Mesenchymal stem cell (in vitro differentiated cells and primary cell): ENCODE measurements around the gene NTRK2.

ENCODE experiments used
- DNase-seq: peaks from one replicate; pipeline ENCODE4 v3.0.0-alpha.2; 2013
- H2AFZ ChIP-seq: one replicate; pipeline ENCODE4 v1.6.1; 2013; ENCODE audit warnings: low read depth, mild to moderate bottlenecking, control low read depth, inconsistent platforms, low read length, moderate library complexity
- H2AK5ac ChIP-seq: 2 replicates; pipeline ENCODE4 v1.6.1; 2013; ENCODE audit warnings: low read length, moderate library complexity, mild to moderate bottlenecking, inconsistent platforms; ENCODE audit not compliant: severe bottlenecking
- H2BK120ac ChIP-seq: one replicate; pipeline ENCODE4 v1.6.1; 2013; ENCODE audit warnings: low read depth, mild to moderate bottlenecking, inconsistent platforms, low read length, moderate library complexity
- H2BK12ac ChIP-seq, 2 experiments: one replicate each; pipeline ENCODE4 v1.6.1; 2013; ENCODE audit warnings: inconsistent platforms in 2 of 2, low read length in 2 of 2, mild to moderate bottlenecking in 2 of 2, moderate library complexity in 2 of 2, control low read depth in 1 of 2
- H2BK15ac ChIP-seq: one replicate; pipeline ENCODE4 v1.6.1; 2013; ENCODE audit warnings: mild to moderate bottlenecking, low read depth, inconsistent platforms; ENCODE audit not compliant: poor library complexity, severe bottlenecking
- H2BK5ac ChIP-seq: 2 replicates; pipeline ENCODE4 v1.6.1; 2013; ENCODE audit warnings: low read depth, mild to moderate bottlenecking, low read length, control low read depth, inconsistent platforms; ENCODE audit not compliant: poor library complexity, severe bottlenecking
- H3K14ac ChIP-seq, 2 experiments: one replicate each; pipeline ENCODE4 v1.6.1; 2013; ENCODE audit warnings: inconsistent platforms in 2 of 2, low read length in 2 of 2, control low read depth in 1 of 2, mild to moderate bottlenecking in 1 of 2, moderate library complexity in 1 of 2
- H3K18ac ChIP-seq, 2 experiments: one replicate each; pipeline ENCODE4 v1.6.1; 2013; ENCODE audit warnings: inconsistent platforms in 2 of 2, low read length in 2 of 2, control low read depth in 1 of 2, low read depth in 1 of 2, mild to moderate bottlenecking in 1 of 2
- H3K23ac ChIP-seq, 2 experiments: one replicate each; pipeline ENCODE4 v1.6.1; 2013; ENCODE audit warnings: inconsistent platforms in 2 of 2, low read length in 2 of 2, mild to moderate bottlenecking in 2 of 2, moderate library complexity in 2 of 2, control low read depth in 1 of 2
- H3K27ac ChIP-seq: 2 replicates; pipeline ENCODE4 v1.5.1; 2013; ENCODE audit warnings: mild to moderate bottlenecking, moderate library complexity, low read length, control low read depth, inconsistent platforms; ENCODE audit not compliant: poor library complexity, severe bottlenecking
- H3K27me3 ChIP-seq, 2 experiments: 2 replicates each; pipeline versions ENCODE4 v1.6.1 to v1.7.0; 2013; ENCODE audit warnings: low read length in 2 of 2, mild to moderate bottlenecking in 2 of 2, moderate library complexity in 2 of 2, control low read depth in 1 of 2, inconsistent platforms in 1 of 2; ENCODE audit not compliant: control insufficient read depth in 1 of 2, insufficient read depth in 1 of 2
- H3K36me3 ChIP-seq, 2 experiments: 2 replicates each; pipeline versions ENCODE4 v1.6.1 to v1.7.0; 2013; ENCODE audit warnings: low read length in 2 of 2, control low read depth in 1 of 2, inconsistent platforms in 1 of 2, low read depth in 1 of 2, mild to moderate bottlenecking in 1 of 2; ENCODE audit not compliant: insufficient read depth in 2 of 2, control insufficient read depth in 1 of 2
- H3K4ac ChIP-seq, 2 experiments: one replicate each; pipeline ENCODE4 v1.6.1; 2013; ENCODE audit warnings: inconsistent platforms in 2 of 2, low read length in 2 of 2, mild to moderate bottlenecking in 2 of 2, moderate library complexity in 2 of 2, control low read depth in 1 of 2, low read depth in 1 of 2
- H3K4me1 ChIP-seq: 2 replicates; pipeline ENCODE4 v1.6.1; 2013; ENCODE audit warnings: low read depth, low read length, control low read depth; ENCODE audit not compliant: control insufficient read depth, insufficient read depth
- H3K4me2 ChIP-seq: 2 replicates; pipeline ENCODE4 v1.6.1; 2013; ENCODE audit warnings: low read length, mild to moderate bottlenecking, inconsistent platforms; ENCODE audit not compliant: poor library complexity, severe bottlenecking
- H3K4me3 ChIP-seq, 2 experiments: 2 replicates each; pipeline versions ENCODE4 v1.5.1 to v1.7.0; 2013; ENCODE audit warnings: low read length in 2 of 2, mild to moderate bottlenecking in 2 of 2, control low read depth in 1 of 2, low read depth in 1 of 2; ENCODE audit not compliant: insufficient read depth in 1 of 2
- H3K79me1 ChIP-seq: replicated peaks from 2 replicates; pipeline ENCODE4 v1.6.1; 2013; ENCODE audit warnings: mild to moderate bottlenecking, control low read depth, low read length, inconsistent platforms; ENCODE audit not compliant: poor library complexity, severe bottlenecking
- H3K9ac ChIP-seq: 2 replicates; pipeline ENCODE4 v1.7.0; 2013; ENCODE audit warnings: mild to moderate bottlenecking, low read length, moderate library complexity
- H3K9me3 ChIP-seq: 2 replicates; pipeline ENCODE4 v1.7.0; 2013; ENCODE audit warnings: mild to moderate bottlenecking, low read length; ENCODE audit not compliant: control insufficient read depth
- H4K8ac ChIP-seq: one replicate; pipeline ENCODE4 v1.6.1; 2013; ENCODE audit warnings: inconsistent platforms, mild to moderate bottlenecking, low read length, moderate library complexity
- H4K91ac ChIP-seq: one replicate; pipeline ENCODE4 v1.6.1; 2013; ENCODE audit warnings: mild to moderate bottlenecking, low read length, inconsistent platforms
- WGBS: methylation state at CpG from one replicate; pipeline ENCODE4 v1.1.7; 2013; ENCODE audit warnings: mixed read lengths; 5-methylcytosine and 5-hydroxymethylcytosine counted together

Gene NTRK2

GRCh38 chr9:84838879-84839278, 169.3 kb downstream of the NTRK2 start:
- no peak overlapping the region for H2AFZ ChIP-seq
- no peaks in the 10 kb centered on the region for H3K9me3 ChIP-seq
- no peak overlapping the region for H3K23ac ChIP-seq
- H3K79me1 ChIP-seq: no peaks in the 10 kb centered on the region
- no peak overlapping the region for H2BK120ac ChIP-seq
- no peak overlapping the region for H4K91ac ChIP-seq
- H2BK5ac ChIP-seq: no peak overlapping the region
- peak overlapping the region; percentile 55 for H3K27ac ChIP-seq
- H2BK15ac ChIP-seq: no peak overlapping the region
- no peak overlapping the region for H3K14ac ChIP-seq
- H4K8ac ChIP-seq: no peak overlapping the region
- H3K18ac ChIP-seq: no peak overlapping the region
- no peak overlapping the region for H3K4me2 ChIP-seq
- H3K27me3 ChIP-seq: peaks cover 20 to 34% of the 10 kb centered on the region in 2 experiments
- no peaks in the 10 kb centered on the region for H3K4me1 ChIP-seq
- H3K4ac ChIP-seq: no peak overlapping the region
- H2AK5ac ChIP-seq: no peak overlapping the region
- no peak overlapping the region for H2BK12ac ChIP-seq
- no peak for DNase-seq
- 67% methylated on average over 1 of the region's 1 CpG for WGBS
- H3K36me3 ChIP-seq: no peaks in the 10 kb centered on the region
- no peak overlapping the region for H3K9ac ChIP-seq
- no peak overlapping the region for H3K4me3 ChIP-seq

GRCh38 chr9:84839541-84839940, 170.0 kb downstream of the NTRK2 start:
- no peaks in the 10 kb centered on the region for H3K79me1 ChIP-seq
- WGBS: 23% methylated on average over 9 of the region's 9 CpGs
- H3K4me1 ChIP-seq: no peaks in the 10 kb centered on the region
- no peak overlapping the region for H3K4me2 ChIP-seq
- H2BK15ac ChIP-seq: no peak overlapping the region
- H4K8ac ChIP-seq: no peak overlapping the region
- peak overlapping the region; percentile 55 for H3K27ac ChIP-seq
- H3K27me3 ChIP-seq: peaks cover 20 to 34% of the 10 kb centered on the region in 2 experiments
- H2BK5ac ChIP-seq: no peak overlapping the region
- H3K9ac ChIP-seq: no peak overlapping the region
- H3K4me3 ChIP-seq: no peak overlapping the region
- H2AFZ ChIP-seq: no peak overlapping the region
- H3K18ac ChIP-seq: no peak overlapping the region
- H3K36me3 ChIP-seq: no peaks in the 10 kb centered on the region
- H2AK5ac ChIP-seq: no peak overlapping the region
- no peaks in the 10 kb centered on the region for H3K9me3 ChIP-seq
- H3K4ac ChIP-seq: no peak overlapping the region
- DNase-seq: peak; percentile 59
- no peak overlapping the region for H4K91ac ChIP-seq
- H3K14ac ChIP-seq: no peak overlapping the region
- no peak overlapping the region for H2BK120ac ChIP-seq
- H2BK12ac ChIP-seq: no peak overlapping the region
- no peak overlapping the region for H3K23ac ChIP-seq

DNA sequence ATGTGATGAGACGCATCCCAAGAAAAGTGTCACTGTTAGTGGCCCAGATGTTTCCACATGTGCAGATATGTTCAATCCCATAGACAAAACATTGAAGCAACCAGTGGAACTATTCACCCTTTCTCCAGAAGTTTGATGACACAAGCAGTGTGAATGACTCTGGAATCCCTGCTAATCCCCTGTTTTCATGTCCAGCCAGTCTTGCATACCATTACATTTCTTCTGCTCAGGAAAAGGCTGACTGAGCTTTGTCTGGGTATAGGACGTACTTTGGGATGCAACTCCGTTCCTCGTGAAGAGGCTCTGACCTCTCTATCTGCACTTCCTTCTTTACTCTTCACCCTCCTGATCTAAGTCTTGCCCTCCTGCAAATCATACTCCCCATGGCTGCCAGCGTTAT, 172.4 kb downstream of the NTRK2 start:
- H3K79me1 ChIP-seq: no peaks in the 10 kb centered on the region
- H2AK5ac ChIP-seq: no peak overlapping the region
- H3K18ac ChIP-seq: no peak overlapping the region
- H2BK120ac ChIP-seq: no peak overlapping the region
- WGBS: 86% methylated on average over 5 of the region's 5 CpGs
- no peak overlapping the region for H3K23ac ChIP-seq
- no peak for DNase-seq
- no peak overlapping the region for H3K14ac ChIP-seq
- H2AFZ ChIP-seq: no peak overlapping the region
- no peak overlapping the region for H3K4ac ChIP-seq
- H2BK12ac ChIP-seq: no peak overlapping the region
- no peak overlapping the region for H4K91ac ChIP-seq
- H3K27ac ChIP-seq: no peak overlapping the region
- no peak overlapping the region for H4K8ac ChIP-seq
- no peak overlapping the region for H3K4me2 ChIP-seq
- no peaks in the 10 kb centered on the region for H3K4me1 ChIP-seq
- H3K27me3 ChIP-seq: peaks cover 14 to 34% of the 10 kb centered on the region in 2 experiments
- no peaks in the 10 kb centered on the region for H3K36me3 ChIP-seq
- no peaks in the 10 kb centered on the region for H3K9me3 ChIP-seq
- H3K9ac ChIP-seq: no peak overlapping the region
- no peak overlapping the region for H2BK5ac ChIP-seq
- H2BK15ac ChIP-seq: no peak overlapping the region
- no peak overlapping the region for H3K4me3 ChIP-seq

- Histone ChIP-seq H2BK5ac (no peak overlapping the region), H3K9ac (no peak overlapping the region), H2AFZ (no peak overlapping the region), H3K27ac (no peak overlapping the region), H3K23ac (no peak overlapping the region), H2BK120ac (no peak overlapping the region), H3K4me1 (no peaks in the 10 kb centered on the region), H3K14ac (no peak overlapping the region), H2AK5ac (no peak overlapping the region), H3K9me3 (no peaks in the 10 kb centered on the region), H3K4ac (no peak overlapping the region), H2BK12ac (no peak overlapping the region), H3K18ac (no peak overlapping the region), H3K36me3 (no peaks in the 10 kb centered on the region), H2BK15ac (no peak overlapping the region), H3K79me1 (no peaks in the 10 kb centered on the region), H3K4me3 (no peak overlapping the region), H4K91ac (no peak overlapping the region), H3K4me2 (no peak overlapping the region), H4K8ac (no peak overlapping the region), H3K27me3 (peaks cover 14 to 34% of the 10 kb centered on the region in 2 experiments)
- no peak for DNase-seq
- 81% methylated on average over 5 of the region's 5 CpGs for WGBS
These were observed 173.8 kb downstream of the NTRK2 start for GRCh38 chr9:84843175-84843824.
